NCI-H1105 (cell line): ENCODE measurements around the gene NEUROD6.

Source experiments
- DNase-seq: peaks from one replicate; lab custom pipeline; 2025; lab: John Stamatoyannopoulos, UW

Gene NEUROD6

GRCh38 chr7:31333291-31333690, 7.2 kb downstream of the NEUROD6 start:
- DNase-seq: no peak

GRCh38 chr7:31327071-31327470, 13.5 kb downstream of the NEUROD6 start:
- no peak for DNase-seq

GRCh38 chr7:31326416-31326815, 14.1 kb downstream of the NEUROD6 start:
- DNase-seq: no peak

GRCh38 chr7:31323101-31323500, 17.4 kb downstream of the NEUROD6 start:
- no peak for DNase-seq

- DNase-seq: no peak
These were observed 19.9 kb downstream of the NEUROD6 start for GRCh38 chr7:31320675-31321074.

- no peak for DNase-seq
These were observed 22.2 kb downstream of the NEUROD6 start for GRCh38 chr7:31318313-31318712.

- DNase-seq: no peak
These were observed 23.6 kb downstream of the NEUROD6 start for GRCh38 chr7:31316876-31317275.

- no peak for DNase-seq
These were observed 24.8 kb downstream of the NEUROD6 start for GRCh38 chr7:31315758-31316157.

- DNase-seq: no peak
These were observed 25.7 kb downstream of the NEUROD6 start for GRCh38 chr7:31314781-31315180.

GRCh38 chr7:31312889-31313288, 27.6 kb downstream of the NEUROD6 start:
- DNase-seq: no peak

- no peak for DNase-seq
These were observed 29.0 kb downstream of the NEUROD6 start for GRCh38 chr7:31311552-31311951.

GRCh38 chr7:31310321-31310935, 30.1 kb downstream of the NEUROD6 start:
- DNase-seq: no peak

GRCh38 chr7:31309407-31309806, 31.1 kb downstream of the NEUROD6 start:
- DNase-seq: no peak

- DNase-seq: no peak
These were observed 31.9 kb downstream of the NEUROD6 start for GRCh38 chr7:31308652-31309051.

GRCh38 chr7:31307972-31308371, 32.6 kb downstream of the NEUROD6 start:
- DNase-seq: no peak

- no peak for DNase-seq
These were observed 35.3 kb downstream of the NEUROD6 start for GRCh38 chr7:31305260-31305659.

- DNase-seq: no peak
These were observed 36.1 kb downstream of the NEUROD6 start for GRCh38 chr7:31304446-31304845.

GRCh38 chr7:31302356-31302755, 38.2 kb downstream of the NEUROD6 start:
- DNase-seq: no peak

GRCh38 chr7:31299336-31299735, 41.2 kb downstream of the NEUROD6 start:
- DNase-seq: no peak

GRCh38 chr7:31290601-31291000, 49.9 kb downstream of the NEUROD6 start:
- no peak for DNase-seq
